Psoas muscle (tissue), 8 donors: ENCODE data around the gene GNS. TPM values are rescaled to one million over a fixed set of nuclear protein-coding genes. Genes with fewer than 3 reads are reported as not detected.

ENCODE experiments used
- ATAC-seq, 4 donors: fragments of 200-7000 bp; cut with Tn5 transposase; one replicate each; pipeline ENCODE4 v1.9.1; 2020; ENCODE audit warnings: moderate library complexity in 3 of 4, mild to moderate bottlenecking in 2 of 4
- DNase-seq, 2 donors: peaks; one replicate each; pipeline ENCODE4 v3.0.0-alpha.2; 2020
- H3K27ac ChIP-seq: fragments of 200-600 bp; one replicate; pipeline ENCODE4 v1.8.0; 2022
- H3K27me3 ChIP-seq, 3 donors: fragments of 200-600 bp in 1 of 3; one replicate each; pipeline versions ENCODE4 v1.6.1 to v1.8.0; 2013 to 2022; ENCODE audit warnings: low read length in 2 of 3, mild to moderate bottlenecking in 2 of 3, moderate library complexity in 1 of 3; ENCODE audit not compliant: insufficient read depth in 3 of 3
- H3K36me3 ChIP-seq, 2 donors: fragments of 200-600 bp in 1 of 2; one replicate each; pipeline versions ENCODE4 v1.6.1 to v1.8.0; 2013 to 2022; ENCODE audit warnings: low read depth in 1 of 2, mild to moderate bottlenecking in 1 of 2, moderate library complexity in 1 of 2; ENCODE audit not compliant: insufficient read depth in 1 of 2
- H3K4me1 ChIP-seq: fragments of 200-600 bp; one replicate; pipeline ENCODE4 v1.8.0; 2022
- H3K4me3 ChIP-seq: fragments of 200-600 bp; one replicate; pipeline ENCODE4 v1.8.0; 2022; ENCODE audit warnings: mild to moderate bottlenecking
- H3K9me3 ChIP-seq: fragments of 200-600 bp; one replicate; pipeline ENCODE4 v1.8.0; 2022
- WGBS, 3 donors: extraction: QIAGEN DNeasy Blood & Tissue Kit; methylation state at CpG; one replicate each; pipeline versions ENCODE4 v1.1.6 to v1.1.7; 2013; 5-methylcytosine and 5-hydroxymethylcytosine counted together
- intact Hi-C, 2 donors: fragments of 100-400 bp; cut with DNase I; formaldehyde crosslinking; loops; one replicate each; pipeline versions ENCODE4 v1.11.0 to v1.14.2; 2022
- polyA plus RNA-seq, 3 donors: library from polyadenylated mRNA; stranded (reverse); fragments of 200-250 nt; gene quantifications; one replicate each; pipeline ENCODE4 v1.2.3, GENCODE V29; 2013
- total RNA-seq, 4 donors: library from RNA; stranded (reverse); fragmentation: NEBNext Ultra II Directional in 2 of 4; extraction: Animal tissue kit (Norgen Biotek cat#: 25700) in 2 of 4; gene quantifications; one replicate each; pipeline versions ENCODE4 v1.2.1 to v1.2.4, GENCODE V29; 2021 to 2023
- TF ChIP-seq, protein P1 (sequence below): fragments of 200-600 bp; IDR thresholded peaks from one replicate; pipeline ENCODE4 v1.8.0; 2022; ENCODE audit warnings: antibody characterized with exemption
- donor health status: healthy with polysubstance abuse.
- donor health status: DM: no; HTN: no; CAD: no; lungs with moderate emphysema.
- donor health status: Bipolar disorder and iron deficiency.
- donor health status: healthy.
- donor health status: DM: yes; HTN: yes; CAD: no.
- donor health status: DM: no; HTN: no; CAD: no.
- donor health status: DM: no; HTN: no; CAD: no.
- donor health status: DM: yes; HTN: yes; CAD: no.

GNS gene
- total and polyA plus RNA-seq, 7 donors = 18.7 to 55.3 (median 36.5) TPM

DNA sequence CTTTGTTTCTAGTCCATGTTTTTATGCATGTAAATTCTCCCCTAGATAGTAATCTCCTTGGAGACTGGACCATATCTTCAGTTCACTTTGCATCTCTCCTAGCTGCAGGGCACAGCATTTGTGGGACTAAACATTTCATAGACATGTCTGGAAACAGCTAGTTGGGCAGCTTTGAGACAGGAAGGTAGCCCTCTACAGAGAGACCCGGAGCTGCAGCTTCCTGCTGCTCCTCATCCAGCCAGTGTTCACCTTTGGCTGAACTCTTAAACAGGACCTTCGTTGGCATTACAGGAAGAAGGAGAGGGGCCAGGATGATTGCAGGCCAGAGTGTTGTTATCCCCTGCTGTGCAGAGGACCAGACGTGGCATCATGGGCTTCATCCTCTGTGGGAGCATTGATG is 52.9 kb downstream of the GNS start:
- ATAC-seq (no peak), DNase-seq (no peak)
- Histone ChIP-seq H3K27me3 (no peaks in the 10 kb centered on the region), H3K36me3 (no peaks in the 10 kb centered on the region), H3K4me1 (peaks cover 6% of the 10 kb centered on the region), H3K4me3 (no peak overlapping the region), H3K27ac (no peak overlapping the region), H3K9me3 (no peaks in the 10 kb centered on the region)
- intact Hi-C loops = no loop called here
- WGBS, 3 donors = 3 to 8% (median 6%) methylated on average over 3 of the region's 3 CpGs
- TF ChIP-seq, protein P1, sequence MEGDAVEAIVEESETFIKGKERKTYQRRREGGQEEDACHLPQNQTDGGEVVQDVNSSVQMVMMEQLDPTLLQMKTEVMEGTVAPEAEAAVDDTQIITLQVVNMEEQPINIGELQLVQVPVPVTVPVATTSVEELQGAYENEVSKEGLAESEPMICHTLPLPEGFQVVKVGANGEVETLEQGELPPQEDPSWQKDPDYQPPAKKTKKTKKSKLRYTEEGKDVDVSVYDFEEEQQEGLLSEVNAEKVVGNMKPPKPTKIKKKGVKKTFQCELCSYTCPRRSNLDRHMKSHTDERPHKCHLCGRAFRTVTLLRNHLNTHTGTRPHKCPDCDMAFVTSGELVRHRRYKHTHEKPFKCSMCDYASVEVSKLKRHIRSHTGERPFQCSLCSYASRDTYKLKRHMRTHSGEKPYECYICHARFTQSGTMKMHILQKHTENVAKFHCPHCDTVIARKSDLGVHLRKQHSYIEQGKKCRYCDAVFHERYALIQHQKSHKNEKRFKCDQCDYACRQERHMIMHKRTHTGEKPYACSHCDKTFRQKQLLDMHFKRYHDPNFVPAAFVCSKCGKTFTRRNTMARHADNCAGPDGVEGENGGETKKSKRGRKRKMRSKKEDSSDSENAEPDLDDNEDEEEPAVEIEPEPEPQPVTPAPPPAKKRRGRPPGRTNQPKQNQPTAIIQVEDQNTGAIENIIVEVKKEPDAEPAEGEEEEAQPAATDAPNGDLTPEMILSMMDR = no peak

DNA sequence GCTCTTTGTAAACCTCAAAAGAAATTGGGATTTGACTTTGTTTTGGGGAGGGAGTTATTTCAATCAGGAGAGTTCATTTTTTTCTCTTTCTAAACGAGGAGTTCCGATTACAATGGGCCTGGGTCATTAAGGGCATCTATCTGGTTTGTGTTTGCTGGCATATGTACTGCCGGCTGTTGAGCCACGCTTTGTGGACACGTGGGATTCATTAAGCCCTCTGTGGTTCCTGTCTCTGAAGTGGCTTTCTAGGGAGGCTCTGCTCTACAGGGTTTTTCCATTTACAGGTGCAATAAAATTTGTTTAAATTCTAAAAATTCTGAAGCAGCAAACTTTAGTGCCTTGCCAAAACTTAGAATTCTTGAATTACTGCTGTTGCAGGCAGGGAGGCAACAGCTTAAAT is 57.9 kb downstream of the GNS start:
- no peak overlapping the region for H3K27ac ChIP-seq
- no peaks in the 10 kb centered on the region for H3K9me3 ChIP-seq
- no peak for DNase-seq
- TF ChIP-seq, protein P1 = no peak
- ATAC-seq = no peak
- H3K27me3 ChIP-seq = no peaks in the 10 kb centered on the region
- no peaks in the 10 kb centered on the region for H3K4me1 ChIP-seq
- WGBS, 3 donors = 33 to 43% (median 36%) methylated on average over 5 of the region's 5 CpGs
- no peak overlapping the region for H3K4me3 ChIP-seq
- H3K36me3 ChIP-seq = peaks cover 0 to 16% of the 10 kb centered on the region in 2 donors
- intact Hi-C loops = no loop called here

DNA sequence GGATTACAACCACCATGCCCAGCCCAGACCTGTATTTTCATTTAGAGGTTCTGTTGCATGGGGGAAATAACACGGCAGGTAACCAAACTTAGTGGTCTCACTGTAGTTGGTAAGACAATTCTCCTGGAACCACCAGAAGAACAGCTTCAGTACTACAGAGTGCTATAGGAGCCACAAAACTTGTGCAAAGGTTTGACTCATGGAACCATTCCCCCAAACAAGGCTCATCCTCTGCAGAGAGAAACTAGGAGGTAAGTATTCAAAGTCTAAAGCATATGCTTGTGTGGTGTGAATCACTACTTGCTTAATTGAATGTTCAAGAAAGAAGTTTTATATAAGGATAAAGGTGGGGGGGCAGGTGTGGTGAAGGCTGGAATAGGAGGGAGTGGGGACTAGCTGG is 58.7 kb downstream of the GNS start:
- TF ChIP-seq, protein P1 = no peak
- no peak overlapping the region for H3K4me3 ChIP-seq
- no peak overlapping the region for H3K27ac ChIP-seq
- intact Hi-C loops = no loop called here
- DNase-seq (no peak), ATAC-seq (no peak)
- 85 to 91% (median 89%) methylated on average over 1 of the region's 1 CpG for whole genome bisulfite sequencing, 3 donors
- H3K36me3 ChIP-seq = peaks cover 0 to 17% of the 10 kb centered on the region in 2 donors
- no peaks in the 10 kb centered on the region for H3K27me3 ChIP-seq
- no peaks in the 10 kb centered on the region for H3K4me1 ChIP-seq
- H3K9me3 ChIP-seq = no peaks in the 10 kb centered on the region

DNA sequence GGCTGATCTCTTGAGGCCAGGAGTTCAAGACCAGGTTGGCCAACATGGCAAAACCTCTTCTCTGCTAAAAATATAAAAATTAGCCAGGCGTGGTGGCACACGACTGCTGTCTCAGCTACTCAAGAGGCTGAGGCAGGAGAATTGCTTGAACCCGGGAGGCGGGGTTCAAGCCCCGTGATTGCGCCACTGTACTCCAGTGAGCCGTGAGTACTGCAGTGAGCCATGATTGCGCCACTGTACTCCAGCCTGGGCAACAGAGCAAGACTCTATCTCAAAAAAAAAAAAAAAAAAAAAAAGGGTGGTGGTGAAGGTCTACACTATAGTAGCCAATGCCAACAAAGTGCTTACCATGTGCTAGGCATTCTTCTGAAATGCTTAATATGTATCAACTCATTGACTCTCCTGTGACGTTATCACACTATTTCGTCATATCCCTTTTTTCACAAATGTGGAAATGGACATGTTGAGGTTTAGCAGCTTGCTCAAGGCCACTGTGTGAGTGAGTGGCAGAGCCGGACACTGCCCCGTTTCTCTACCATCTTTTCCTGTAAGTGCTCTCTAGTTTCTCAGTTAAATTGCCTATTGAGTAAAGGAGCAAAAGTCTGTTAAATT is 59.6 kb downstream of the GNS start:
- DNase-seq = no peak
- WGBS, 3 donors = 89 to 96% (median 95%) methylated on average over 12 of the region's 12 CpGs
- ATAC-seq = no peak

More for the DNA sequence above, 59.6 kb downstream of the GNS start:
- H3K9me3 ChIP-seq = no peaks in the 10 kb centered on the region
- TF ChIP-seq, protein P1 = no peak
- intact Hi-C loops = loop anchor here in 1 of 2 donors (5.0 kb wide), 1 partner anchor 132 kb away; no protein-coding TSS in a partner anchor
- H3K36me3 ChIP-seq = peaks cover 0 to 23% of the 10 kb centered on the region in 2 donors
- no peaks in the 10 kb centered on the region for H3K4me1 ChIP-seq
- no peak overlapping the region for H3K4me3 ChIP-seq
- no peak overlapping the region for H3K27ac ChIP-seq
- H3K27me3 ChIP-seq = no peaks in the 10 kb centered on the region
